GM23248 (cell line): ENCODE data around the gene TCF25.

Experiments used
- EZH2 ChIP-seq: fragments of 200-600 bp; sonication (generic); IDR thresholded peaks from 2 replicates; pipeline ENCODE4 v1.6.1; 2018; ENCODE audit warnings: antibody characterized with exemption, mild to moderate bottlenecking; ENCODE audit not compliant: insufficient read depth, poor library complexity, severe bottlenecking
- EZH2phosphoT487 ChIP-seq: fragments of 200-600 bp; sonication (generic); IDR thresholded peaks from 2 replicates; pipeline ENCODE4 v1.6.1; 2018; ENCODE audit warnings: antibody characterized with exemption, moderate library complexity, mild to moderate bottlenecking, low read depth; ENCODE audit not compliant: insufficient read depth

- TF ChIP-seq EZH2 = no peak
- TF ChIP-seq EZH2phosphoT487 = no peak
Measured at GRCh38 chr16:89946515-89946914, 73.1 kb downstream of the TCF25 start.
